ENCODE data around the gene ATMIN.

GRCh38 chr16:81095653-81095952, 60.0 kb downstream of the ATMIN start:
- TF ChIP-seq, protein P1, sequence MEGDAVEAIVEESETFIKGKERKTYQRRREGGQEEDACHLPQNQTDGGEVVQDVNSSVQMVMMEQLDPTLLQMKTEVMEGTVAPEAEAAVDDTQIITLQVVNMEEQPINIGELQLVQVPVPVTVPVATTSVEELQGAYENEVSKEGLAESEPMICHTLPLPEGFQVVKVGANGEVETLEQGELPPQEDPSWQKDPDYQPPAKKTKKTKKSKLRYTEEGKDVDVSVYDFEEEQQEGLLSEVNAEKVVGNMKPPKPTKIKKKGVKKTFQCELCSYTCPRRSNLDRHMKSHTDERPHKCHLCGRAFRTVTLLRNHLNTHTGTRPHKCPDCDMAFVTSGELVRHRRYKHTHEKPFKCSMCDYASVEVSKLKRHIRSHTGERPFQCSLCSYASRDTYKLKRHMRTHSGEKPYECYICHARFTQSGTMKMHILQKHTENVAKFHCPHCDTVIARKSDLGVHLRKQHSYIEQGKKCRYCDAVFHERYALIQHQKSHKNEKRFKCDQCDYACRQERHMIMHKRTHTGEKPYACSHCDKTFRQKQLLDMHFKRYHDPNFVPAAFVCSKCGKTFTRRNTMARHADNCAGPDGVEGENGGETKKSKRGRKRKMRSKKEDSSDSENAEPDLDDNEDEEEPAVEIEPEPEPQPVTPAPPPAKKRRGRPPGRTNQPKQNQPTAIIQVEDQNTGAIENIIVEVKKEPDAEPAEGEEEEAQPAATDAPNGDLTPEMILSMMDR (conservative IDR thresholded peaks at IDR 0.05; ENCODE audit: low read length): no peak
- TF ChIP-seq EZH2phosphoT487 (IDR thresholded peaks at IDR 0.05; ENCODE audit: borderline replicate concordance): no peak
